Measurements from ENCODE around the gene IL17F. TPM values are rescaled to one million over a fixed set of nuclear protein-coding genes. Genes with fewer than 3 reads are reported as not detected.
A peak's percentile ranks its signal among the peaks of the same experiment; 100 is the strongest.

Gene IL17F
- total RNA-seq, 2 donors from 2014 or later: 0.35 to 0.68 TPM

DNA sequence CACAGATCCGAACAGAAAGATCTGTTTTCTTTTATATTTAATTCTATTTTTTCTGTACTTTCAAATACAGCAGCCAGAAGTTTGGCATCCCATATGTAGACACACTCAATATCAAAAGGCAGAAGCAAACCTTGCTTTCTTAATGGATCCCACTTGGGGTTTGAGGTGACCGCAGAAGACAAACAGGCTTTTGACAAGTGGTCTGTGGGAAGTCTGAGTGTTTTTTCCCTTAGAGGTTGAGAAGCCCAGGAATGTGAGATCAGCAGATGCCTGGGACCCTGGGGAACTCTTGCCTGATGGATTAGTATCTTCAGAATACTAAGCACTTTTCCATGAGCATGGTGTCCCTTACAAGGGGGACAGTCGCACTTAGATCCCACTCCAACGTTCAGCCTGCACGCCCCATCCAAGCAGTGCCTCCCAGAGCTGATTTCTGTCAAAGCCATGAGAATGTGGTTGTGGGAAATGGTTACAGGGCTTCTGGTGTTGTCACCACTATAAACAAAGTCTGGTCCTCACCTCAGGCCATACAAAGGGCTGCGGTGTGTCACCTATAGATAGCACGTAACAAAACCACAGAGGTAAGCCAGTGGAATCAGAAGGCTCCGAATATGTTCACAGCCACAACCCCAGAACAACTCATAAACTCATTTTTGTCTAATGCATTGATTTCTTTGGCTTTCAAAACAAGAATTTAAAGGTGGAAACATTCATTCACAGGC lies 12.7 kb downstream of the IL17F start:
- H3K36me3 Mint-ChIP-seq (ENCODE audit: low read depth): peaks cover 3% of the 10 kb centered on the region
- no peak for DNase-seq
- H3K9me3 ChIP-seq (ENCODE audit: control insufficient read depth, low read length, poor library complexity, severe bottlenecking): no peaks in the 10 kb centered on the region
- peak; percentile 57 for ATAC-seq
- H3K27ac Mint-ChIP-seq: no peak overlapping the region
- no peak overlapping the region for H3K4me3 Mint-ChIP-seq
- H3K4me1 Mint-ChIP-seq: peaks cover 14% of the 10 kb centered on the region
- H3K27me3 Mint-ChIP-seq: peaks cover 26% of the 10 kb centered on the region

DNA sequence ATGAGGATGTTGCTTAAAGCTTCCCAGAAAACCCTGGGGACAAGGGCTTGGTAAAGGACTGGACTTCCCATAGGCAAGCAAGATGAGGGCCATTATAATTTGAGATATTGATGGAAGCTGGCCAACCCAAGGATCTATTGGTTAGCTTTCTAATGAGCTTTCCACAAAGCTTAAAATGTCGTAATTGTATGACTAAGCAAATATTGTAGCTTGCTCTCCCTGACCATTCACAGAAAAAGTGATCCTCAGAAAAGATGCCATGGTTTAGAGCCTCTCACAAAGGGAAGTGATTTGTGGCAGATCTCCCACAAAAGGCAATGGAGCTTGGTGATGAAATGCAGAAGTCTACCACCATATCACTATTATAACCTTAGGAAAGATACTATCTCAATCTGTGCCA lies 13.6 kb downstream of the IL17F start:
- H3K27me3 Mint-ChIP-seq: peaks cover 20% of the 10 kb centered on the region
- peaks cover 3% of the 10 kb centered on the region for H3K36me3 Mint-ChIP-seq (ENCODE audit: low read depth)
- ATAC-seq (no peak), DNase-seq (no peak)
- no peak overlapping the region for H3K27ac Mint-ChIP-seq
- H3K4me1 Mint-ChIP-seq: peaks cover 14% of the 10 kb centered on the region
- no peaks in the 10 kb centered on the region for H3K9me3 ChIP-seq (ENCODE audit: control insufficient read depth, low read length, poor library complexity, severe bottlenecking)
- H3K4me3 Mint-ChIP-seq: no peak overlapping the region

- H3K36me3 Mint-ChIP-seq (ENCODE audit: low read depth): no peaks in the 10 kb centered on the region
- ATAC-seq: peak; percentile 55
- DNase-seq: no peak
- H3K27me3 Mint-ChIP-seq: peaks cover 13% of the 10 kb centered on the region
- no peak overlapping the region for H3K27ac Mint-ChIP-seq
- no peak overlapping the region for H3K4me3 Mint-ChIP-seq
- no peaks in the 10 kb centered on the region for H3K9me3 ChIP-seq (ENCODE audit: control insufficient read depth, low read length, poor library complexity, severe bottlenecking)
- peaks cover 9% of the 10 kb centered on the region for H3K4me1 Mint-ChIP-seq
Observed at GRCh38 chr6:52227495-52227894, 16.8 kb downstream of the IL17F start.

- no peak for DNase-seq
- Mint-ChIP-seq H3K4me3 (peak overlapping the region; percentile 8), H3K36me3 (ENCODE audit: low read depth) (no peaks in the 10 kb centered on the region), H3K4me1 (peaks cover 10% of the 10 kb centered on the region), H3K27me3 (peaks cover 5% of the 10 kb centered on the region), H3K27ac (peak overlapping the region; percentile 41)
- H3K9me3 ChIP-seq (ENCODE audit: control insufficient read depth, low read length, poor library complexity, severe bottlenecking): no peaks in the 10 kb centered on the region
- ATAC-seq: peak; percentile 85
Observed at GRCh38 chr6:52221302-52221701, 23.0 kb downstream of the IL17F start.

GRCh38 chr6:52217761-52218160 lies 26.5 kb downstream of the IL17F start:
- Mint-ChIP-seq H3K4me1 (peaks cover 13% of the 10 kb centered on the region), H3K27me3 (no peaks in the 10 kb centered on the region), H3K36me3 (ENCODE audit: low read depth) (no peaks in the 10 kb centered on the region), H3K27ac (no peak overlapping the region), H3K4me3 (no peak overlapping the region)
- no peak for DNase-seq
- ATAC-seq: no peak
- H3K9me3 ChIP-seq (ENCODE audit: control insufficient read depth, low read length, poor library complexity, severe bottlenecking): no peaks in the 10 kb centered on the region

DNA sequence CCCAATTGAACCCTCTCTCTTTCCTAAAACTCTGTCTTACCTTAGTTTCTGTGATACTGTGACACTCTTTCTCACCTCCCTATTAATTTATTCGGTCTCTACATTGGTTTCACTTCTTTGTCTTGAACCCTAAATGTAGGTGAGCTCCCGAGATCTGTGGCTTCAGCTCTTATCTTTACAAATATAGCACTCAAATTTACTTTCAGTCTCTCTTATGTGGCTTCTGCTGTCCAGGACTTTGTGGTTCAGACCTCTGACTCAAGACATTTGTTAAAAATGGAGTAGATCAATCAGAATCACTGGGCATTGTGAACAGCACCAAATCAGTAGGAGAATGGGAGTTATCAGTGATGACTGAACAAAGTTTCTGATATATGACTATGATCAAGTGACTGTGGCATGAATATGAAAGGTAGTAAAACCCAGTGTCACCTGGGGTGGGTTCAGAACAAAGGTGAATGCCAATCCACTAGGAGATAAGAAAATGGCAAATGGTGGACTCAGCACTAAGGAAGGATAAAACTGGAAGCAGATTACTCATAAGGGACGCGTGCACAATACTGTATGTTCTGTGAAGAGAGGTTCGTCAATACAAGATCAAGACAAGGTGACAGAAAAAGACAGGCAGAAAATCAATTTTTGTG lies 27.2 kb downstream of the IL17F start:
- Mint-ChIP-seq H3K4me3 (no peak overlapping the region), H3K27ac (no peak overlapping the region), H3K27me3 (peaks cover 3% of the 10 kb centered on the region), H3K4me1 (peaks cover 19% of the 10 kb centered on the region), H3K36me3 (ENCODE audit: low read depth) (no peaks in the 10 kb centered on the region)
- DNase-seq: no peak
- ATAC-seq: no peak
- no peaks in the 10 kb centered on the region for H3K9me3 ChIP-seq (ENCODE audit: control insufficient read depth, low read length, poor library complexity, severe bottlenecking)

DNA sequence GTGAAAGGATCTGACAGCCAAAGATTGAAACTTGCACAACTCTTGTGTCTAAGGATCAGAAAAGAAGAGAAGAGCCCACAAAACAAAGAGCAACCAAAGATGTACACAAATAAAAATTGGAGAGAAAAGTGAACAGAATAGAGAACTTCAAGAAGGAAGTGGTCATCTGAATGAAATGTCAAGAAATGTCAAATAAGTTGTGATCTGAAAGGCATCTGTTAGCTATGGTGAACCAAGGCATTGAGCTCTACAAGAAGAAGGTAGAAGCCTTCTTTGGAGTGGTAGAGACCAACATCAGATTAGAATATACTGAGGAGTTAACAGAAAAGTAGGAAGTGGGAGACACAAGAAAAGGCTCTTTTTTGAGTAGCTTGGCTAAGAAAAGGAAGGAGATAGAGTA lies 28.5 kb downstream of the IL17F start:
- Mint-ChIP-seq H3K36me3 (ENCODE audit: low read depth) (no peaks in the 10 kb centered on the region), H3K27me3 (peaks cover 7% of the 10 kb centered on the region), H3K4me3 (no peak overlapping the region), H3K27ac (no peak overlapping the region), H3K4me1 (peaks cover 11% of the 10 kb centered on the region)
- DNase-seq (no peak), ATAC-seq (no peak)
- H3K9me3 ChIP-seq (ENCODE audit: control insufficient read depth, low read length, poor library complexity, severe bottlenecking): no peaks in the 10 kb centered on the region

DNA sequence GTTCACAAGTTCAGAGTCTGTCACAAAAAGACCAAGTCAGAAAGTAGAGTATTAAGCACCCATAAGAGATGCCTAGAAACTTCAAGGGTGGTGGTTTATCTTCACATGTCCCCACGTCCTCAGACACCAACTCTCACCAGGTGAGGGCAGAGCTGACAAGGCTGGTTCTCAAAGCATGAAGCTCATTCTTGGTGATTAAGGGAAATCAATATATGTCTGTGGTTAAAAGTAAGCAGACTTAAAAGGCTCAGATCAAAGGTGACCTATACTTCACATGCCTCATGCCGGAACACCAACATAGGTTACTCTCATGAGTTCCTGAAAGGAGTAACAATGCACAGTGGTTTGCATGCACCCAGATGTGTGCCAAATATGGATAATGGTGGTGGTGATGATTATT lies 31.2 kb downstream of the IL17F start:
- no peaks in the 10 kb centered on the region for H3K36me3 Mint-ChIP-seq (ENCODE audit: low read depth)
- H3K27ac Mint-ChIP-seq: no peak overlapping the region
- no peaks in the 10 kb centered on the region for H3K9me3 ChIP-seq (ENCODE audit: control insufficient read depth, low read length, poor library complexity, severe bottlenecking)
- ATAC-seq: peak; percentile 89
- peaks cover 13% of the 10 kb centered on the region for H3K4me1 Mint-ChIP-seq
- H3K4me3 Mint-ChIP-seq: no peak overlapping the region
- peak in 1 of 3 donors; percentile 8 for DNase-seq
- peaks cover 14% of the 10 kb centered on the region for H3K27me3 Mint-ChIP-seq

DNA sequence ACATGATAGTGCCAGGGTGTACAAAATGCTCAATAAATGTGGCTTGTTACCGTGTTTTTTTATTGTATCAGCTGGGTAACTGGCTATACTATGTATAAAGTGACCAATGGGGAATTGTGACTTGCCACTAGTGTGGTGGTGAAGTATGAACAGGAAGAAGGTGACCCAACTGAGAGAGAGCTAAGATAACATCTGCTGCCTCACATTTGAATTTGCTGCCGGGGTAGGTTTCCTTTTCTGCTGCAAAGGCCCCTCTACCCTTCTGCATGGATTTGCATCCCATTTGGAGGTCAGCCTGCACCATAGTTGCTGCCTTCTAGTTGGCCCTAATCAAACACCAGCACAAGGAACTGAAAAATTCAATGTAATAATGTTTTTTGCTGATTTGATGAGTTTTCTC lies 34.1 kb downstream of the IL17F start:
- no peak for ATAC-seq
- no peak overlapping the region for H3K27ac Mint-ChIP-seq
- no peak overlapping the region for H3K4me3 Mint-ChIP-seq
- H3K4me1 Mint-ChIP-seq: peaks cover 13% of the 10 kb centered on the region
- no peaks in the 10 kb centered on the region for H3K36me3 Mint-ChIP-seq (ENCODE audit: low read depth)
- H3K27me3 Mint-ChIP-seq: peaks cover 20% of the 10 kb centered on the region
- H3K9me3 ChIP-seq (ENCODE audit: control insufficient read depth, low read length, poor library complexity, severe bottlenecking): no peaks in the 10 kb centered on the region
- DNase-seq: no peak

GRCh38 chr6:52209770-52210169 lies 34.5 kb downstream of the IL17F start:
- Mint-ChIP-seq H3K4me1 (peaks cover 13% of the 10 kb centered on the region), H3K27me3 (peaks cover 20% of the 10 kb centered on the region), H3K27ac (no peak overlapping the region), H3K36me3 (ENCODE audit: low read depth) (no peaks in the 10 kb centered on the region), H3K4me3 (no peak overlapping the region)
- no peak for ATAC-seq
- DNase-seq: no peak
- H3K9me3 ChIP-seq (ENCODE audit: control insufficient read depth, low read length, poor library complexity, severe bottlenecking): no peaks in the 10 kb centered on the region

- DNase-seq: no peak
- H3K27ac Mint-ChIP-seq: no peak overlapping the region
- H3K9me3 ChIP-seq (ENCODE audit: control insufficient read depth, low read length, poor library complexity, severe bottlenecking): no peaks in the 10 kb centered on the region
- no peak for ATAC-seq
- peaks cover 20% of the 10 kb centered on the region for H3K27me3 Mint-ChIP-seq
- H3K4me3 Mint-ChIP-seq: no peak overlapping the region
- no peaks in the 10 kb centered on the region for H3K36me3 Mint-ChIP-seq (ENCODE audit: low read depth)
- H3K4me1 Mint-ChIP-seq: peaks cover 13% of the 10 kb centered on the region
Observed at GRCh38 chr6:52208612-52209011, 35.7 kb downstream of the IL17F start.

DNA sequence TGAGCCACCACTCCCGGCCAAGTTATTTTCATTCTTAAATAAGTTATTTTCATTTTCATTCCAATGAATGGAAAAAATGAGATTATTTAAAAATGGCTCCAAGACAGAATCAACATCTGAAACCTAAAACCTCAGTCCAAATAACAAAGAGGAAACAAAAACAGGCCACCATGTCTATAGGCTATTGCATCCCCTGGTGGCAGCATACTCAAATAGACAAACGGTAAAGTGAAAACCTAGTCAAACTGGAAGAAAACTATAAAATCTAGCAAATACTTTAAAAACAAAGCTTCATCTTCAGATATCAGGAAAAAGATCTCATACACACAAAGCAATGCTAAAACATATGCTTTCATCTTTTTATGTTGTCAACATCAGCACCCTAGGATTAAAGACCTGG lies 37.2 kb downstream of the IL17F start:
- H3K4me1 Mint-ChIP-seq: peaks cover 2% of the 10 kb centered on the region
- H3K9me3 ChIP-seq (ENCODE audit: control insufficient read depth, low read length, poor library complexity, severe bottlenecking): no peaks in the 10 kb centered on the region
- H3K4me3 Mint-ChIP-seq: no peak overlapping the region
- DNase-seq (no peak), ATAC-seq (no peak)
- peaks cover 17% of the 10 kb centered on the region for H3K27me3 Mint-ChIP-seq
- no peak overlapping the region for H3K27ac Mint-ChIP-seq
- H3K36me3 Mint-ChIP-seq (ENCODE audit: low read depth): peaks cover 2% of the 10 kb centered on the region

DNA sequence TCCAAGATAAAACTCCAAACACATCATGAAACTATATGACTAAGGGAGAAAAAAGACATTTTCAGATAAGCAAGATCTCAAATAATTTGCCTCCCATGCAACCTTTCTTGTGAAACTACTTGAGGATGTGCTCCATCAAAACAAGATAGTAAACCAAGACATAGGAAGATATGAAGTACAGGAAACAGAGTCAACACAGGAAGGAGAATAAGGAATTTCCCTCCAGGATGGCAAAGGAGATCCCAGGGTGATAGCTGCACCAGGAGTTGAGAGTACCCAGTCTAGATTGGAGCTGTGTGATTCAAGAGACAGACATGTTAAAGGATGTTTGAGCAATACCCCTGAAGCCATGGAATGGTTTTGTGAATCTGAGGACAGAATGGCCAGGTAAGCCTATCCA lies 42.8 kb downstream of the IL17F start:
- Mint-ChIP-seq H3K27ac (no peak overlapping the region), H3K4me3 (no peak overlapping the region), H3K36me3 (ENCODE audit: low read depth) (peaks cover 2% of the 10 kb centered on the region), H3K4me1 (no peaks in the 10 kb centered on the region), H3K27me3 (no peaks in the 10 kb centered on the region)
- DNase-seq (no peak), ATAC-seq (no peak)
- peaks cover 4% of the 10 kb centered on the region for H3K9me3 ChIP-seq (ENCODE audit: control insufficient read depth, low read length, poor library complexity, severe bottlenecking)

GRCh38 chr6:52201046-52201445 lies 43.3 kb downstream of the IL17F start:
- no peak overlapping the region for H3K4me3 Mint-ChIP-seq
- no peaks in the 10 kb centered on the region for H3K27me3 Mint-ChIP-seq
- H3K27ac Mint-ChIP-seq: no peak overlapping the region
- ATAC-seq (no peak), DNase-seq (no peak)
- H3K4me1 Mint-ChIP-seq: no peaks in the 10 kb centered on the region
- H3K36me3 Mint-ChIP-seq (ENCODE audit: low read depth): peaks cover 2% of the 10 kb centered on the region
- peaks cover 4% of the 10 kb centered on the region for H3K9me3 ChIP-seq (ENCODE audit: control insufficient read depth, low read length, poor library complexity, severe bottlenecking)
